HepG2 (cell line): ENCODE data around the gene SRSF3. TPM values are rescaled to one million over a fixed set of nuclear protein-coding genes. Genes with fewer than 3 reads are reported as not detected.
A peak's percentile ranks its signal among the peaks of the same experiment; 100 is the strongest.

Source experiments
- CREBL2 ChIP-seq: sonication (generic); formaldehyde crosslinking; IDR thresholded peaks from 2 replicates; pipeline ENCODE4 v1.8.1; 2023; ENCODE audit warnings: missing genetic modification reagents, mild to moderate bottlenecking, borderline replicate concordance
- HNRNPK ChIP-seq: fragments of 200-400 bp; formaldehyde crosslinking; IDR thresholded peaks from 2 replicates; pipeline ENCODE4 v1.6.1; 2018; ENCODE audit warnings: low read length, low read depth, moderate library complexity, mild to moderate bottlenecking; ENCODE audit not compliant: poor library complexity, severe bottlenecking
- NKX3-1 ChIP-seq: sonication (generic); formaldehyde crosslinking; IDR thresholded peaks from 2 replicates; pipeline ENCODE4 v1.5.0; 2020; ENCODE audit warnings: missing genetic modification reagents
- PAWR ChIP-seq: sonication (generic); formaldehyde crosslinking; IDR thresholded peaks from 2 replicates; pipeline ENCODE4 v1.4.0; 2020; ENCODE audit warnings: missing genetic modification reagents, mild to moderate bottlenecking, borderline replicate concordance
- PAXIP1 ChIP-seq: sonication (generic); formaldehyde crosslinking; conservative IDR thresholded peaks from 2 replicates; pipeline ENCODE4 v1.4.0; 2020; ENCODE audit warnings: mild to moderate bottlenecking, missing genetic modification reagents, moderate library complexity
- POGK ChIP-seq: sonication (generic); formaldehyde crosslinking; conservative IDR thresholded peaks from 2 replicates; pipeline ENCODE4 v1.8.0; 2022; ENCODE audit warnings: mild to moderate bottlenecking, moderate library complexity, missing genetic modification reagents
- REPIN1 ChIP-seq: sonication (generic); formaldehyde crosslinking; IDR thresholded peaks from 2 replicates; pipeline ENCODE4 v1.8.0; 2022; ENCODE audit warnings: missing genetic modification reagents, low read depth, mild to moderate bottlenecking, borderline replicate concordance
- ZNF24 ChIP-seq: fragments of 450-650 bp; IDR thresholded peaks from 2 replicates; pipeline ENCODE4 v1.6.1; 2017; ENCODE audit warnings: antibody characterized with exemption, mild to moderate bottlenecking
- ZNF281 ChIP-seq: sonication (generic); formaldehyde crosslinking; IDR thresholded peaks from 2 replicates; pipeline ENCODE4 v1.4.0; 2020; ENCODE audit warnings: missing genetic modification reagents, borderline replicate concordance
- ZNF572 ChIP-seq: sonication (generic); formaldehyde crosslinking; IDR thresholded peaks from 2 replicates; pipeline ENCODE4 v1.5.1; 2020; ENCODE audit warnings: mild to moderate bottlenecking, missing genetic modification reagents
- ZNF609 ChIP-seq: sonication (generic); formaldehyde crosslinking; IDR thresholded peaks from 2 replicates; pipeline ENCODE4 v1.4.0; 2020; ENCODE audit warnings: mild to moderate bottlenecking, missing genetic modification reagents, borderline replicate concordance
- ZNF614 ChIP-seq: IDR thresholded peaks from 2 replicates; pipeline ENCODE4 v1.6.1; 2018; ENCODE audit warnings: missing biosample characterization, missing genetic modification reagents, inconsistent platforms, borderline replicate concordance
- ZNF776 ChIP-seq: sonication (generic); formaldehyde crosslinking; IDR thresholded peaks from 2 replicates; pipeline ENCODE4 v1.4.0; 2020; ENCODE audit warnings: mild to moderate bottlenecking, missing genetic modification reagents
- ZNF781 ChIP-seq: sonication (generic); formaldehyde crosslinking; IDR thresholded peaks from 2 replicates; pipeline ENCODE4 v1.5.1; 2020; ENCODE audit warnings: borderline replicate concordance, mild to moderate bottlenecking, missing genetic modification reagents; ENCODE audit errors: not compliant biosample characterization
- polyA plus RNA-seq, 8 experiments: library from polyadenylated mRNA; depleted of rRNA in 3 of 8; stranded (reverse) in 7 of 8; unstranded in 1 of 8; fragments of >200 nt; fragmentation: Illumina TruSeq in 4 of 8; extraction: Trizol in 4 of 8; gene quantifications; 2 replicates each; pipeline versions ENCODE4 v1.2.1 to v1.2.3, GENCODE V29; 2011 to 2016; ENCODE audit warnings: low read depth in 4 of 8, missing spikeins in 1 of 8, mixed read lengths in 1 of 8; ENCODE audit not compliant: insufficient read depth in 1 of 8
- total RNA-seq, 5 experiments: library from RNA; depleted of rRNA; stranded (reverse); fragments of >200 nt; fragmentation: Illumina TruSeq; extraction: Trizol; gene quantifications; 2 replicates each; pipeline ENCODE4 v1.2.3, GENCODE V29; 2016; ENCODE audit warnings: low read depth in 1 of 5

Gene SRSF3
- total and polyA plus RNA-seq, 2 of the 13 experiments (the other 11 are each of a cell fraction or from before 2014, with no cell fraction given), result 206 to 684 TPM

GRCh38 chr6:36607683-36608386, 13.7 kb downstream of the SRSF3 start (continued):
- no peak for TF ChIP-seq HNRNPK
- no peak for TF ChIP-seq CREBL2 (CRISPR knock-in tag)
- no peak for TF ChIP-seq ZNF281
- no peak for TF ChIP-seq ZNF614
- no peak for TF ChIP-seq PAXIP1 (CRISPR knock-in tag)
- TF ChIP-seq ZNF776 (CRISPR knock-in tag), result no peak
- TF ChIP-seq POGK (CRISPR knock-in tag), result no peak; the same call in 1 of the 2 replicates
- no peak for TF ChIP-seq ZNF572 (CRISPR knock-in tag)
- TF ChIP-seq REPIN1 (CRISPR knock-in tag), result no peak
- TF ChIP-seq NKX3-1 (CRISPR knock-in tag), result no peak
- 0 out of 2 replicates have a peak, but pooled peaks have one; percentile 26 for TF ChIP-seq ZNF609 (CRISPR knock-in tag)
- TF ChIP-seq ZNF781 (CRISPR knock-in tag), result no peak
- TF ChIP-seq PAWR (CRISPR knock-in tag), result no peak
- no peak for TF ChIP-seq ZNF24
